Neural cell (in vitro differentiated cells): ENCODE results near the gene AKR7A2.

Source experiments
- EZH2 ChIP-seq: fragments of 200-600, 300-800 bp; shearing (Covaris generic), sonication (generic); IDR thresholded peaks from 2 replicates; pipeline ENCODE4 v1.6.1; 2014; ENCODE audit warnings: antibody characterized with exemption, low read length, borderline replicate concordance, mild to moderate bottlenecking; ENCODE audit not compliant: insufficient read depth, poor library complexity, severe bottlenecking
- POLR2AphosphoS5 ChIP-seq: IDR thresholded peaks from 2 replicates; pipeline ENCODE4 v1.6.1; 2012
- RAD21 ChIP-seq: fragments of 450-650 bp; conservative IDR thresholded peaks from 2 replicates; pipeline ENCODE4 v1.6.1; 2014; ENCODE audit warnings: antibody characterized with exemption, mild to moderate bottlenecking, moderate library complexity
- SMC3 ChIP-seq: fragments of 450-650 bp; conservative IDR thresholded peaks from 2 replicates; pipeline ENCODE4 v1.6.1; 2014; ENCODE audit warnings: antibody characterized with exemption, mild to moderate bottlenecking, moderate library complexity; ENCODE audit not compliant: poor library complexity
- TAF1 ChIP-seq: IDR thresholded peaks from 2 replicates; pipeline ENCODE4 v1.6.1; 2012; ENCODE audit warnings: low read depth
- TF ChIP-seq, protein P1 (sequence below): fragments of 450-650 bp; IDR thresholded peaks from 2 replicates; pipeline ENCODE4 v1.5.1; 2014; ENCODE audit warnings: antibody characterized with exemption, mild to moderate bottlenecking, moderate library complexity; ENCODE audit not compliant: poor library complexity, severe bottlenecking

DNA sequence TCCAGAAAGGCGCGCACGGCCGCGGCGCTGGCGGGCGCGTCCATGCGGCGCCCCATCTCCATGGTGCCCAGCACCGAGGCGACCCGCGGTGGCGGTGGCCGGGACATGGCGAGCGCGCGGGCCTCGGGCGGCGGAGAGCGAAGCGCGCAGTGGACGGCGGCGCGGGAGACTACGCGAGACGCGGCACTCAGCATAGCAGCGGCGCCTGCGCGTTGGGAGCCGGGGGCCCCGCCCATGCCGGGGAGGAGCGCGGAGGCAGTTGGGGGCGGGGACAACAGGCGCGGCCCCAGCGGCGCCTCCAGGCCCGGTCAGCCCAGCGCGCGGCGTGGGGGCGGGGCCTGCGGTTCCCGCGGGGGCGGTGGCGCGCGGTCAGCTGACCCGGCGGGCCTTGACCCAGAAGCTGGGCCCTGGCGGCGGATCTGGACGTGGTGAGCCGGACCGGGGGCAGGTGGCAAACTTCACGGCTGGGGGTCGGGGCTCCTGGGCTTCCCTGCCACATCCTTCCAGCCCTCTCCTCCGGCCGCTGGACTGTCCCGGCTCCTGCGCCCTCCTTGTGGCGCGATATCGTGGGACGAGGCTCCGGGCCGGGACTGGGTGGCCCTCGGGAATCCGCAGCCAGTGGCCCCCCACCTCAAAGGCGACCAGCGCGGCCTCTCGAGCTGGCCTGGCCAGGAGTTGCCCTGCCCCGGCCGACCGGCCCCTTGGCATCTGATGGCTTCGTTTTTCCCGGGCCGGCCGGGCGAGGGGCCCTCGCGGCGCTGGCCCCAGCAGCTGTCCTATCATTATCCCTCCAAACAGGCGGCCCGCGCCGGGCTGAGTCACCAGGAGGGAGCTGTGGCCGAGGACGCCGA is at the start of gene AKR7A2, which contains the start of gene SLC66A1:
- TF ChIP-seq, protein P1, sequence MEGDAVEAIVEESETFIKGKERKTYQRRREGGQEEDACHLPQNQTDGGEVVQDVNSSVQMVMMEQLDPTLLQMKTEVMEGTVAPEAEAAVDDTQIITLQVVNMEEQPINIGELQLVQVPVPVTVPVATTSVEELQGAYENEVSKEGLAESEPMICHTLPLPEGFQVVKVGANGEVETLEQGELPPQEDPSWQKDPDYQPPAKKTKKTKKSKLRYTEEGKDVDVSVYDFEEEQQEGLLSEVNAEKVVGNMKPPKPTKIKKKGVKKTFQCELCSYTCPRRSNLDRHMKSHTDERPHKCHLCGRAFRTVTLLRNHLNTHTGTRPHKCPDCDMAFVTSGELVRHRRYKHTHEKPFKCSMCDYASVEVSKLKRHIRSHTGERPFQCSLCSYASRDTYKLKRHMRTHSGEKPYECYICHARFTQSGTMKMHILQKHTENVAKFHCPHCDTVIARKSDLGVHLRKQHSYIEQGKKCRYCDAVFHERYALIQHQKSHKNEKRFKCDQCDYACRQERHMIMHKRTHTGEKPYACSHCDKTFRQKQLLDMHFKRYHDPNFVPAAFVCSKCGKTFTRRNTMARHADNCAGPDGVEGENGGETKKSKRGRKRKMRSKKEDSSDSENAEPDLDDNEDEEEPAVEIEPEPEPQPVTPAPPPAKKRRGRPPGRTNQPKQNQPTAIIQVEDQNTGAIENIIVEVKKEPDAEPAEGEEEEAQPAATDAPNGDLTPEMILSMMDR = no peak
- TF ChIP-seq EZH2 (no peak), SMC3 (peak; percentile 34), RAD21 (no peak), TAF1 (no peak), POLR2AphosphoS5 (peak; percentile 80)
